HK-2 (cell line): Measurements from ENCODE around the gene NGRN.

ENCODE experiments used
- DNase-seq: peaks from one replicate; pipeline ENCODE4 v3.0.0-alpha.2; 2018; ENCODE audit not compliant: unreplicated experiment

NGRN gene

GRCh38 chr15:90318591-90318990 is 53.1 kb downstream of the NGRN start:
- no peak for DNase-seq

GRCh38 chr15:90320062-90320884 is 54.8 kb downstream of the NGRN start:
- peak; percentile 68 for DNase-seq

GRCh38 chr15:90320885-90321278 is 55.4 kb downstream of the NGRN start:
- DNase-seq = no peak
